MM.1S (cell line): Measurements from ENCODE around the gene GJD2.

Source experiments
- DNase-seq: peaks from one replicate; pipeline ENCODE4 v3.0.0-alpha.2; 2015
- H2AFZ ChIP-seq: fragments of 300-600 bp; sonication (generic); 2 replicates; pipeline ENCODE4 v1.6.0; 2016; ENCODE audit warnings: antibody characterized with exemption, low read length
- H3F3A ChIP-seq: fragments of 300-600 bp; sonication (generic); 2 replicates; pipeline ENCODE4 v1.6.1; 2016; ENCODE audit warnings: mild to moderate bottlenecking, antibody characterized with exemption, low read length, moderate library complexity, mixed read lengths; ENCODE audit not compliant: insufficient read depth
- H3K27ac ChIP-seq: fragments of 300-600 bp; sonication (generic); 2 replicates; pipeline ENCODE4 v1.5.1; 2016; ENCODE audit warnings: mild to moderate bottlenecking, low read length
- H3K27me3 ChIP-seq: fragments of 300-600 bp; sonication (generic); replicated peaks from 2 replicates; pipeline ENCODE4 v1.6.0; 2016; ENCODE audit warnings: low read length; ENCODE audit not compliant: insufficient read depth
- H3K36me3 ChIP-seq: fragments of 300-600 bp; sonication (generic); replicated peaks from 2 replicates; pipeline ENCODE4 v1.6.1; 2016; ENCODE audit warnings: mild to moderate bottlenecking, low read length, mixed read lengths; ENCODE audit not compliant: insufficient read depth
- H3K4me1 ChIP-seq: fragments of 300-600 bp; sonication (generic); 2 replicates; pipeline ENCODE4 v1.6.1; 2016; ENCODE audit warnings: low read length, mixed read lengths
- H3K4me2 ChIP-seq: fragments of 300-600 bp; sonication (generic); 2 replicates; pipeline ENCODE4 v1.6.0; 2016; ENCODE audit warnings: low read depth, low read length
- H3K4me3 ChIP-seq: fragments of 300-600 bp; sonication (generic); 2 replicates; pipeline ENCODE4 v1.5.1; 2016; ENCODE audit warnings: low read length, mixed read lengths
- H3K79me2 ChIP-seq: fragments of 300-600 bp; sonication (generic); 2 replicates; pipeline ENCODE4 v1.6.1; 2016; ENCODE audit warnings: mixed run types, low read length, mixed read lengths
- H3K9ac ChIP-seq: fragments of 300-600 bp; sonication (generic); 2 replicates; pipeline ENCODE4 v1.6.1; 2016; ENCODE audit warnings: low read length, mixed read lengths
- H3K9me2 ChIP-seq: fragments of 300-600 bp; sonication (generic); replicated peaks from 2 replicates; pipeline ENCODE4 v1.6.1; 2016; ENCODE audit warnings: mild to moderate bottlenecking, low read length, mixed read lengths; ENCODE audit not compliant: insufficient read depth
- H3K9me3 ChIP-seq: fragments of 300-600 bp; sonication (generic); replicated peaks from 2 replicates; pipeline ENCODE4 v1.6.1; 2016; ENCODE audit warnings: mild to moderate bottlenecking, low read length, mixed read lengths; ENCODE audit not compliant: insufficient read depth
- H4K20me1 ChIP-seq: fragments of 300-600 bp; sonication (generic); 2 replicates; pipeline ENCODE4 v1.6.1; 2016; ENCODE audit warnings: mild to moderate bottlenecking, low read length, moderate library complexity, mixed read lengths; ENCODE audit not compliant: insufficient read depth
- EZH2 ChIP-seq: fragments of 300-600 bp; sonication (generic); optimal IDR thresholded peaks from 2 replicates; pipeline ENCODE3; 2017; ENCODE audit warnings: low read depth, mild to moderate bottlenecking, antibody characterized with exemption, low read length, mixed read lengths
- EZH2phosphoT487 ChIP-seq: fragments of 300-600 bp; sonication (generic); IDR thresholded peaks from 2 replicates; pipeline ENCODE4 v1.6.1; 2018; ENCODE audit warnings: antibody characterized with exemption, low read length
- TF ChIP-seq, protein P1 (sequence below): fragments of 300-600 bp; sonication (generic); IDR thresholded peaks from 2 replicates; pipeline ENCODE4 v1.5.1; 2016; ENCODE audit warnings: antibody characterized with exemption, low read length, mixed read lengths

GJD2 gene

GRCh38 chr15:34729056-34729455, 25.7 kb downstream of the GJD2 start:
- DNase-seq: no peak
- Histone ChIP-seq H3K9me3 (no peaks in the 10 kb centered on the region), H3K79me2 (no peaks in the 10 kb centered on the region), H3K36me3 (no peaks in the 10 kb centered on the region), H4K20me1 (no peaks in the 10 kb centered on the region), H3K9ac (no peak overlapping the region), H2AFZ (no peak overlapping the region), H3K4me3 (no peak overlapping the region), H3K27me3 (no peaks in the 10 kb centered on the region), H3K4me1 (no peaks in the 10 kb centered on the region), H3K9me2 (no peaks in the 10 kb centered on the region), H3F3A (no peaks in the 10 kb centered on the region), H3K27ac (no peak overlapping the region), H3K4me2 (no peak overlapping the region)
- no peak for TF ChIP-seq EZH2phosphoT487
- no peak for TF ChIP-seq EZH2
- TF ChIP-seq, protein P1, sequence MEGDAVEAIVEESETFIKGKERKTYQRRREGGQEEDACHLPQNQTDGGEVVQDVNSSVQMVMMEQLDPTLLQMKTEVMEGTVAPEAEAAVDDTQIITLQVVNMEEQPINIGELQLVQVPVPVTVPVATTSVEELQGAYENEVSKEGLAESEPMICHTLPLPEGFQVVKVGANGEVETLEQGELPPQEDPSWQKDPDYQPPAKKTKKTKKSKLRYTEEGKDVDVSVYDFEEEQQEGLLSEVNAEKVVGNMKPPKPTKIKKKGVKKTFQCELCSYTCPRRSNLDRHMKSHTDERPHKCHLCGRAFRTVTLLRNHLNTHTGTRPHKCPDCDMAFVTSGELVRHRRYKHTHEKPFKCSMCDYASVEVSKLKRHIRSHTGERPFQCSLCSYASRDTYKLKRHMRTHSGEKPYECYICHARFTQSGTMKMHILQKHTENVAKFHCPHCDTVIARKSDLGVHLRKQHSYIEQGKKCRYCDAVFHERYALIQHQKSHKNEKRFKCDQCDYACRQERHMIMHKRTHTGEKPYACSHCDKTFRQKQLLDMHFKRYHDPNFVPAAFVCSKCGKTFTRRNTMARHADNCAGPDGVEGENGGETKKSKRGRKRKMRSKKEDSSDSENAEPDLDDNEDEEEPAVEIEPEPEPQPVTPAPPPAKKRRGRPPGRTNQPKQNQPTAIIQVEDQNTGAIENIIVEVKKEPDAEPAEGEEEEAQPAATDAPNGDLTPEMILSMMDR: no peak

- Histone ChIP-seq H3K27me3 (no peaks in the 10 kb centered on the region), H3K36me3 (no peaks in the 10 kb centered on the region), H3K9ac (no peak overlapping the region), H3K79me2 (no peaks in the 10 kb centered on the region), H2AFZ (no peak overlapping the region), H3K9me3 (no peaks in the 10 kb centered on the region), H3K4me2 (no peak overlapping the region), H3K27ac (no peak overlapping the region), H4K20me1 (no peaks in the 10 kb centered on the region), H3K4me3 (no peak overlapping the region), H3K9me2 (no peaks in the 10 kb centered on the region), H3F3A (no peaks in the 10 kb centered on the region), H3K4me1 (no peaks in the 10 kb centered on the region)
- TF ChIP-seq EZH2phosphoT487 (no peak), EZH2 (no peak)
- TF ChIP-seq, protein P1: no peak
- no peak for DNase-seq
These were observed 28.2 kb downstream of the GJD2 start for GRCh38 chr15:34726406-34727100.

GRCh38 chr15:34725556-34725955, 29.2 kb downstream of the GJD2 start:
- Histone ChIP-seq H4K20me1 (no peaks in the 10 kb centered on the region), H3K4me1 (no peaks in the 10 kb centered on the region), H3K4me2 (no peak overlapping the region), H3K27ac (no peak overlapping the region), H2AFZ (no peak overlapping the region), H3K9ac (no peak overlapping the region), H3K4me3 (no peak overlapping the region), H3F3A (no peaks in the 10 kb centered on the region), H3K9me3 (no peaks in the 10 kb centered on the region), H3K27me3 (no peaks in the 10 kb centered on the region), H3K36me3 (no peaks in the 10 kb centered on the region), H3K79me2 (no peaks in the 10 kb centered on the region), H3K9me2 (no peaks in the 10 kb centered on the region)
- TF ChIP-seq EZH2 (no peak), EZH2phosphoT487 (no peak)
- TF ChIP-seq, protein P1: no peak
- DNase-seq: no peak
